Esophagus muscularis mucosa (tissue), 4 donors: Measurements from ENCODE around the gene HSPA12B. TPM values are rescaled to one million over a fixed set of nuclear protein-coding genes. Genes with fewer than 3 reads are reported as not detected.

Experiments
- DNase-seq: peaks from one replicate; pipeline ENCODE4 v3.0.0-alpha.2; 2017; ENCODE audit errors: extremely low spot score
- H3K27ac ChIP-seq, 4 donors: fragments of 200-600 bp; sonication (generic); replicated peaks in 1 of 4; 1 replicate in 3 of 4; 2 replicates in 1 of 4; pipeline ENCODE4 v1.5.1; 2016 to 2019; ENCODE audit warnings: mild to moderate bottlenecking in 1 of 4
- H3K27me3 ChIP-seq, 4 donors: fragments of 200-600 bp; sonication (generic); one replicate each; pipeline versions ENCODE4 v1.5.1 to v1.6.0; 2016 to 2019
- H3K36me3 ChIP-seq, 4 donors: fragments of 200-600 bp; sonication (generic); one replicate each; pipeline ENCODE4 v1.5.1; 2016 to 2019
- H3K4me1 ChIP-seq, 4 donors: fragments of 200-600 bp; sonication (generic); one replicate each; pipeline ENCODE4 v1.5.1; 2016 to 2019
- H3K4me3 ChIP-seq, 4 donors: fragments of 200-600 bp; sonication (generic); 1 replicate in 2 of 4; 2 replicates in 2 of 4; pipeline ENCODE4 v1.5.1; 2016 to 2019; ENCODE audit warnings: mild to moderate bottlenecking in 4 of 4, moderate library complexity in 1 of 4
- H3K9me3 ChIP-seq, 4 donors: fragments of 200-600 bp; sonication (generic); 1 replicate in 3 of 4; 2 replicates in 1 of 4; pipeline ENCODE4 v1.5.1; 2016 to 2019
- EP300 ChIP-seq: sonication (generic); formaldehyde crosslinking; IDR thresholded peaks from one replicate; pipeline ENCODE4 v1.6.1; 2017; ENCODE audit warnings: antibody characterized with exemption
- POLR2A ChIP-seq: fragments of 450-650 bp; IDR thresholded peaks from one replicate; pipeline ENCODE4 v1.6.1; 2017; ENCODE audit warnings: antibody characterized with exemption, moderate library complexity, mild to moderate bottlenecking, low read depth
- POLR2AphosphoS5 ChIP-seq, 2 donors: sonication (generic); formaldehyde crosslinking; IDR thresholded peaks; one replicate each; pipeline ENCODE4 v1.6.1; 2017; ENCODE audit warnings: antibody characterized with exemption in 2 of 2
- WGBS: methylation state at CpG from one replicate; pipeline ENCODE4 v1.1.5; 2018; 5-methylcytosine and 5-hydroxymethylcytosine counted together
- intact Hi-C: fragments of 100-400 bp; cut with DNase I; formaldehyde crosslinking; loops from one replicate; pipeline ENCODE4 v1.15.1; 2023
- total RNA-seq, 4 donors: library from RNA; depleted of rRNA; stranded (reverse); fragments of >200 nt; gene quantifications; one replicate each; pipeline versions ENCODE4 v1.1.0 to v1.2.1, GENCODE V29; 2016
- TF ChIP-seq, protein P1 (sequence below), 3 experiments: fragments of 200-600 bp in 2 of 3; fragments of 450-650 bp in 1 of 3; sonication (generic) in 2 of 3; IDR thresholded peaks; one replicate each; pipeline ENCODE4 v1.5.1; 2017 to 2019; ENCODE audit warnings: antibody characterized with exemption in 3 of 3, mild to moderate bottlenecking in 2 of 3, moderate library complexity in 1 of 3

The HSPA12B gene
- total RNA-seq, 4 donors from 2014 or later = 8.9 to 22.2 (median 16.4) TPM

GRCh38 chr20:3751305-3751674 is 18.8 kb downstream of the HSPA12B start:
- H3K9me3 ChIP-seq = no peaks in the 10 kb centered on the region
- TF ChIP-seq, protein P1, sequence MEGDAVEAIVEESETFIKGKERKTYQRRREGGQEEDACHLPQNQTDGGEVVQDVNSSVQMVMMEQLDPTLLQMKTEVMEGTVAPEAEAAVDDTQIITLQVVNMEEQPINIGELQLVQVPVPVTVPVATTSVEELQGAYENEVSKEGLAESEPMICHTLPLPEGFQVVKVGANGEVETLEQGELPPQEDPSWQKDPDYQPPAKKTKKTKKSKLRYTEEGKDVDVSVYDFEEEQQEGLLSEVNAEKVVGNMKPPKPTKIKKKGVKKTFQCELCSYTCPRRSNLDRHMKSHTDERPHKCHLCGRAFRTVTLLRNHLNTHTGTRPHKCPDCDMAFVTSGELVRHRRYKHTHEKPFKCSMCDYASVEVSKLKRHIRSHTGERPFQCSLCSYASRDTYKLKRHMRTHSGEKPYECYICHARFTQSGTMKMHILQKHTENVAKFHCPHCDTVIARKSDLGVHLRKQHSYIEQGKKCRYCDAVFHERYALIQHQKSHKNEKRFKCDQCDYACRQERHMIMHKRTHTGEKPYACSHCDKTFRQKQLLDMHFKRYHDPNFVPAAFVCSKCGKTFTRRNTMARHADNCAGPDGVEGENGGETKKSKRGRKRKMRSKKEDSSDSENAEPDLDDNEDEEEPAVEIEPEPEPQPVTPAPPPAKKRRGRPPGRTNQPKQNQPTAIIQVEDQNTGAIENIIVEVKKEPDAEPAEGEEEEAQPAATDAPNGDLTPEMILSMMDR (IDR thresholded peaks at IDR 0.05) = no peak
- no peak for TF ChIP-seq POLR2AphosphoS5 (IDR thresholded peaks at IDR 0.05)
- TF ChIP-seq EP300 = no peak
- no peak for TF ChIP-seq POLR2A
- peaks cover 31 to 45% (median 35%) of the 10 kb centered on the region in 4 donors for H3K4me1 ChIP-seq
- H3K27me3 ChIP-seq = peaks cover 0 to 13% (median 0%) of the 10 kb centered on the region in 4 donors
- 87% methylated on average over 23 of the region's 31 CpGs for WGBS
- no peak overlapping the region for H3K27ac ChIP-seq
- intact Hi-C loops = no loop called here
- H3K36me3 ChIP-seq = peaks cover 0 to 71% (median 56%) of the 10 kb centered on the region in 4 donors
- no peak for DNase-seq
- H3K4me3 ChIP-seq = peak overlapping the region; percentile 35 to 47 (median 44)

GRCh38 chr20:3751675-3752385 is 19.3 kb downstream of the HSPA12B start:
- intact Hi-C loops = no loop called here
- Histone ChIP-seq H3K36me3 (peaks cover 0 to 75% (median 54%) of the 10 kb centered on the region in 4 donors), H3K9me3 (no peaks in the 10 kb centered on the region), H3K4me3 (peak overlapping the region; percentile 35 to 47 (median 44)), H3K4me1 (peaks cover 31 to 46% (median 35%) of the 10 kb centered on the region in 4 donors), H3K27ac (no peak overlapping the region), H3K27me3 (peaks cover 0 to 13% (median 0%) of the 10 kb centered on the region in 4 donors)
- DNase-seq = no peak
- no peak for TF ChIP-seq POLR2AphosphoS5 (IDR thresholded peaks at IDR 0.05)
- TF ChIP-seq EP300 = no peak
- TF ChIP-seq, protein P1 (IDR thresholded peaks at IDR 0.05) = no peak
- no peak for TF ChIP-seq POLR2A
- WGBS = 61% methylated on average over 41 of the region's 95 CpGs

GRCh38 chr20:3752386-3752759 is 19.9 kb downstream of the HSPA12B start:
- Histone ChIP-seq H3K9me3 (no peaks in the 10 kb centered on the region), H3K36me3 (peaks cover 0 to 80% (median 54%) of the 10 kb centered on the region in 4 donors), H3K27me3 (peaks cover 0 to 13% (median 0%) of the 10 kb centered on the region in 4 donors), H3K27ac (no peak overlapping the region), H3K4me3 (peak overlapping the region; percentile 35 to 47 (median 44)), H3K4me1 (peaks cover 31 to 51% (median 35%) of the 10 kb centered on the region in 4 donors)
- WGBS = 62% methylated on average over 12 of the region's 13 CpGs
- no peak for DNase-seq
- intact Hi-C loops = no loop called here
- TF ChIP-seq EP300 = no peak
- no peak for TF ChIP-seq POLR2AphosphoS5 (IDR thresholded peaks at IDR 0.05)
- TF ChIP-seq, protein P1 (IDR thresholded peaks at IDR 0.05) = no peak
- no peak for TF ChIP-seq POLR2A

- Histone ChIP-seq H3K4me1 (peaks cover 31 to 57% (median 42%) of the 10 kb centered on the region in 4 donors), H3K27me3 (peaks cover 0 to 13% (median 0%) of the 10 kb centered on the region in 4 donors), H3K9me3 (no peaks in the 10 kb centered on the region), H3K4me3 (no peak overlapping the region), H3K27ac (peak overlapping the region; percentile 27 to 57 (median 41)), H3K36me3 (peaks cover 0 to 80% (median 53%) of the 10 kb centered on the region in 4 donors)
- TF ChIP-seq POLR2AphosphoS5 (IDR thresholded peaks at IDR 0.05) (peak; percentile 18 to 40), EP300 (no peak), POLR2A (no peak)
- TF ChIP-seq, protein P1 (IDR thresholded peaks at IDR 0.05) = peak; percentile 75 to 85 (median 76)
- intact Hi-C loops = no loop called here
- DNase-seq = no peak
- WGBS = 27% methylated on average over 4 of the region's 4 CpGs
Measured at GRCh38 chr20:3753098-3753497, 20.6 kb downstream of the HSPA12B start.
